Sciatic nerve (tissue), 2 donors: ENCODE results near the gene ZDHHC5. TPM values are rescaled to one million over a fixed set of nuclear protein-coding genes. Genes with fewer than 3 reads are reported as not detected.

ENCODE experiments used
- ATAC-seq: fragments of 200-7000 bp; cut with Tn5 transposase; one replicate; pipeline ENCODE4 v1.9.1; 2020; ENCODE audit warnings: mild to moderate bottlenecking, moderate library complexity
- DNase-seq: peaks from one replicate; pipeline ENCODE4 v3.0.0-alpha.2; 2020; ENCODE audit warnings: low spot score
- intact Hi-C: fragments of 100-400 bp; cut with DNase I; formaldehyde crosslinking; loops from one replicate; pipeline ENCODE4 v1.14.2; 2022
- total RNA-seq: library from RNA; stranded (reverse); fragmentation: NEBNext Ultra II Directional; extraction: Animal tissue kit (Norgen Biotek cat#: 25700); gene quantifications from one replicate; pipeline ENCODE4 v1.2.1, GENCODE V29; 2021
- donor health status: DM: no; HTN: no; CAD: no.
- donor health status: DM: no; HTN: no; CAD: no.

Gene ZDHHC5, protein sequence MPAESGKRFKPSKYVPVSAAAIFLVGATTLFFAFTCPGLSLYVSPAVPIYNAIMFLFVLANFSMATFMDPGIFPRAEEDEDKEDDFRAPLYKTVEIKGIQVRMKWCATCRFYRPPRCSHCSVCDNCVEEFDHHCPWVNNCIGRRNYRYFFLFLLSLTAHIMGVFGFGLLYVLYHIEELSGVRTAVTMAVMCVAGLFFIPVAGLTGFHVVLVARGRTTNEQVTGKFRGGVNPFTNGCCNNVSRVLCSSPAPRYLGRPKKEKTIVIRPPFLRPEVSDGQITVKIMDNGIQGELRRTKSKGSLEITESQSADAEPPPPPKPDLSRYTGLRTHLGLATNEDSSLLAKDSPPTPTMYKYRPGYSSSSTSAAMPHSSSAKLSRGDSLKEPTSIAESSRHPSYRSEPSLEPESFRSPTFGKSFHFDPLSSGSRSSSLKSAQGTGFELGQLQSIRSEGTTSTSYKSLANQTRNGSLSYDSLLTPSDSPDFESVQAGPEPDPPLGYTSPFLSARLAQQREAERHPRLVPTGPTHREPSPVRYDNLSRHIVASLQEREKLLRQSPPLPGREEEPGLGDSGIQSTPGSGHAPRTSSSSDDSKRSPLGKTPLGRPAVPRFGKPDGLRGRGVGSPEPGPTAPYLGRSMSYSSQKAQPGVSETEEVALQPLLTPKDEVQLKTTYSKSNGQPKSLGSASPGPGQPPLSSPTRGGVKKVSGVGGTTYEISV
- 45.4 TPM for total RNA-seq

DNA sequence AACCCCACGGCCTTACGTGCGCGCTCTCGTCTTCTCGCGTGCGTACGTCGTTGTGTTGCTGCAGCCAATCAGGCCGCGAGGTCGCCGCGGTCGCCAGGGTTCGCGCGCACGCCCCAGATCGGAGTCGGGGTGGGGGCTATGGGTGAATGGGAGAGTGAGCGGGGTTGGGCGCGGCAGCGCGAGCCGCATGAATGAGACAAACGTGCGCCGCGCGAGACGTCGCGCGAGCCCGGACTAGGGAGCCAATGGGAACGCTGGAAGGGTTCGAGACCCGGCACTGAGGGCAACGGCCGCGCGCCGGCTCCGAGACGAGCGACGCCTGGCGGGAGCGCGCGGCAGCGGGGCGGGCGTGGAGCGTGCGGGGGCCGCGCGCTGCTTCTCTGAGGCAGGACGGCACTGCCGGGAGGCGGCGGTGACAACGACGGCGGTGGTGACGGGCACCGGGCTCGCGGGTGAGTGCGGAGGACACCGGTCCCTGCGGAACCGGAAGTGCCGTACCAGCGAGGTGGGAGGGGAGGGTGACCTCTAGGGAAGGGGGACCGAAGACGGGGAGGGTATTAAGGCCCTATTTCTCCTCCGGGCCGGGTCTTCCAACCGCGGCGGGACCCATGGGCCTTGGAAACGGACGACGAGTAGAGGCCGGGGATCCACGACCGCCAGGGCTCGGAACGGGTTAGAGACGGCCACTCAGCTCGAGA lies at the start of gene ZDHHC5:
Gene ZDHHC5 (plus strand): TSS at position 379 of the 698 bp plus-strand sequence. CDS start 4,977 bp downstream, outside the sequence.
- intact Hi-C loops = loop anchor here (10.0 kb wide), 1 partner anchor 137 kb away; no protein-coding TSS in a partner anchor
- ATAC-seq = peak; percentile 98
- peak; percentile 99 for DNase-seq

- no peak for ATAC-seq
- intact Hi-C loops = no loop called here
- no peak for DNase-seq
These were observed 49.5 kb upstream of the ZDHHC5 start for GRCh38 chr11:57618438-57618837.

- DNase-seq = no peak
- intact Hi-C loops = no loop called here
- no peak for ATAC-seq
These were observed 48.6 kb upstream of the ZDHHC5 start for GRCh38 chr11:57619331-57619730.

DNA sequence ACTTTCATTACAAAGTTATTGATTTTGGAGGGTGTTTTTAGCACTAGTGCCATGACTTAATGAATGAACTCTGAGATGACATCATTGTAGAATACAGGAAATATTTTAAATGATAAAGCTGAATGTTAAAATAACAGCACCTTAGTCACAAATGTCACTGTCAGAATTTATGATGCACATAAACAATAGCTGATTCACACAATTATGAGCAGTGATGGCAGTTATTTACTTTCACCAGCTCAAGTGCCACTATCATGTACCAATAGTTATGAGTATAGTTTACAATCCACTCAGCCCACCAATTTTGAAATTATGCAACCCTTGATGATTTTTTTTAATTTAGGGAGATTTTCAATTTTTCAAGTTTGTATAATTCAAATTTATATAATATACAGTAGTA lies 47.4 kb upstream of the ZDHHC5 start:
- DNase-seq = no peak

DNA sequence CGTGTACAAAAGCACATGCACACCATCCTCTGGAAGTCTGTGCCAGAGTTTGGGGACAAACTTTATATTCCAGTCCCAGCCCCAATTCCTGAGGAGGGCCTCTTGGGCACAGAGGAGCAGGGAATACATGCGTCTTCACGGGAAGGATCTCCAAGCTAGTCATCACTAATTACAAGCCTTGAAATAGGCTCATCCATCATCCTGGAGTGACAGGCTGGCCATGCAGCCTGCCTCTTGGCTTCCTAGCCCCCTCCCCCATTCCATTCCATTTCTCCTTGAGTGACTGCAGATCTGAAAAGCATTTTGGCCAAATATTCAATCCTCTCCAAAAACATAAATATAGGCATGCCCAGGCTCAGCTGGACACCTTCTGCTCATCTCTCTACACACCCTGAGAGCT lies 45.7 kb upstream of the ZDHHC5 start:
- DNase-seq (no peak), ATAC-seq (no peak)
- intact Hi-C loops = no loop called here

More for the DNA sequence above, 47.4 kb upstream of the ZDHHC5 start:
- no peak for ATAC-seq
- intact Hi-C loops = no loop called here

GRCh38 chr11:57624864-57625263 lies 43.0 kb upstream of the ZDHHC5 start:
- DNase-seq = no peak

GRCh38 chr11:57626895-57627294 lies 41.0 kb upstream of the ZDHHC5 start:
- DNase-seq = no peak
- intact Hi-C loops = no loop called here
- ATAC-seq = no peak

More at GRCh38 chr11:57624864-57625263, 43.0 kb upstream of the ZDHHC5 start:
- intact Hi-C loops = no loop called here
- no peak for ATAC-seq

DNA sequence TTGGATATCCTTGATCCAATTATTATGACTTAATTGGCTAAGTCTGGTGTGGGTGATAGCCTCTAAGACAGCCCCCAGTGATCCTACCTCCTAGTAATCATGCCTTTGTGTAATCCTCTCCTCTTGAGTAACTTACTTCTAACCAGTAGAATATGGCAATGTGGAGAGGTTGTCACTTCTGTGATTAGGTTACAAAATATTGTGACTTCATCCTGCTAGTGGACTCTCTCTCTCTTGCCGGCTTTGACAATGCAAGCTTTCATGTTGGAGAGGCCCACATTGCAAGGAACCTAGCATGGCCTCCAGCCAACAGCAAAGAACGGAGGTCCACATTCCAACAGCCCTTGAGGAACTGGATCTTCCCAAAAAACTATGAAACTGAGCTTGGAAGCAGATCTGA lies 37.7 kb upstream of the ZDHHC5 start:
- DNase-seq (no peak), ATAC-seq (no peak)
- intact Hi-C loops = no loop called here

GRCh38 chr11:57632116-57632515 lies 35.8 kb upstream of the ZDHHC5 start:
- ATAC-seq = no peak
- intact Hi-C loops = no loop called here

DNA sequence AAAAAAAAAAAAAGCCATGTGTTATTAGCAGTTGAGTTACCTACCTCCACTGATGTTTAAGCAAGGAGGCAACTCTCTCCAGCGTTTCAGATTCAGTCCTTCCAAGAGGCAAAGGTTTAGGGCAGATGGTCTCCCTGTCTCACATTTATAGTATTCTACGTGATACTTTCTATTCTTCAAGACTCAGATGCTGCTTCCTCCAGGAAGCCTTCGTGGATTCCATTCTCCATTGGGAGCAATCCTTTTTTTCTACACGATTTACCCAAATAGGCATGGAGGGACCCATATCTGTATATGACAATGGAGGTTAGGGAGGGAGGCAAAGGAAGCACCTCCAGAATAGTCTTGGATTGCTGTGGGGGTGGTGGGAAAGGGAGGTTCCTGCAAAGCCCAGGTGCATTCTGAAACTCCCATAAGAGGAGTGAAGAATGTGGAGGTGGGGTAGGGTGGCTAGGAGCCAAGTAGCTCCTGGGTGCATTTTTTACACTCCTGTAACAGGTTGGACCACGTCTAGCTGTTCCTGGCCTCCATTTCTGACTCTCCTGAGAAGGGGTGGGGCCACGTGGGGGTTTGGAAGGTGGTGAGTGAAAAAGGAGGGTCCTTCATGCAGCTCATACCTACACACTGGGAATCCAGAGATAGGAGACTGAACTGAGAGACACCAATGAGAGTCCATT lies 34.4 kb upstream of the ZDHHC5 start:
- ATAC-seq (no peak), DNase-seq (no peak)
- intact Hi-C loops = no loop called here

More at GRCh38 chr11:57632116-57632515, 35.8 kb upstream of the ZDHHC5 start:
- no peak for DNase-seq

DNA sequence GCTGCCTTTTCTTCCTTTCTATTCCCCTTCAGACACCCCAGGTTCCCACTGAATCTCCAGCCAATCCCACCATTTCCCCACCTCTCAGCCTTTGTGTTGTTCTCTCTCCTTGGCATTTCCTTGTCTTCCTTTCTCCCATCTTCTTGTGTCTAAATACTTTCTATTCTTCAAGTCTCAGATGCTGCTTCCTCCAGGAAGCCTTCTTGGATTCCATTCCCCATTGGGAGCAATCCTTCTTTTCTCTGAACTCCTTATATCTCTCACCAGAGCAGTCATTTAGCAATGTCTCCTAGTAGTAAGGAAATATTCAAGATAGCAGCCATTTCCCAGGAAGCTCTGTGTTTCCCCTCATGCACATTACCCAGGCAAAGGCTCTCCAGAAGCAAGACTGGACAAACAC lies 33.6 kb upstream of the ZDHHC5 start:
- ATAC-seq = no peak
- intact Hi-C loops = no loop called here
- DNase-seq = no peak

GRCh38 chr11:57635246-57635645 lies 32.7 kb upstream of the ZDHHC5 start:
- intact Hi-C loops = loop anchor here (5.0 kb wide), 1 partner anchor 68 kb away; the partner anchor contains the start of gene UBE2L6
- ATAC-seq = no peak
- DNase-seq = no peak

- peak; percentile 33 for ATAC-seq
- no peak for DNase-seq
- intact Hi-C loops = loop anchor here (5.0 kb wide), 1 partner anchor 70 kb away; the partner anchor contains the start of gene UBE2L6
These were observed 30.3 kb upstream of the ZDHHC5 start for GRCh38 chr11:57637626-57638004.

- ATAC-seq = peak; percentile 83
- intact Hi-C loops = loop anchor here (5.0 kb wide), 1 partner anchor 71 kb away; the partner anchor contains the start of gene UBE2L6
These were observed 29.7 kb upstream of the ZDHHC5 start for GRCh38 chr11:57638005-57638781.

GRCh38 chr11:57638811-57639320 lies 29.0 kb upstream of the ZDHHC5 start:
- DNase-seq (no peak), ATAC-seq (peak; percentile 8)
- intact Hi-C loops = loop anchor here (5.0 kb wide), 1 partner anchor 72 kb away; the partner anchor contains the start of gene UBE2L6

More at GRCh38 chr11:57638005-57638781, 29.7 kb upstream of the ZDHHC5 start:
- DNase-seq = peak; percentile 81

DNA sequence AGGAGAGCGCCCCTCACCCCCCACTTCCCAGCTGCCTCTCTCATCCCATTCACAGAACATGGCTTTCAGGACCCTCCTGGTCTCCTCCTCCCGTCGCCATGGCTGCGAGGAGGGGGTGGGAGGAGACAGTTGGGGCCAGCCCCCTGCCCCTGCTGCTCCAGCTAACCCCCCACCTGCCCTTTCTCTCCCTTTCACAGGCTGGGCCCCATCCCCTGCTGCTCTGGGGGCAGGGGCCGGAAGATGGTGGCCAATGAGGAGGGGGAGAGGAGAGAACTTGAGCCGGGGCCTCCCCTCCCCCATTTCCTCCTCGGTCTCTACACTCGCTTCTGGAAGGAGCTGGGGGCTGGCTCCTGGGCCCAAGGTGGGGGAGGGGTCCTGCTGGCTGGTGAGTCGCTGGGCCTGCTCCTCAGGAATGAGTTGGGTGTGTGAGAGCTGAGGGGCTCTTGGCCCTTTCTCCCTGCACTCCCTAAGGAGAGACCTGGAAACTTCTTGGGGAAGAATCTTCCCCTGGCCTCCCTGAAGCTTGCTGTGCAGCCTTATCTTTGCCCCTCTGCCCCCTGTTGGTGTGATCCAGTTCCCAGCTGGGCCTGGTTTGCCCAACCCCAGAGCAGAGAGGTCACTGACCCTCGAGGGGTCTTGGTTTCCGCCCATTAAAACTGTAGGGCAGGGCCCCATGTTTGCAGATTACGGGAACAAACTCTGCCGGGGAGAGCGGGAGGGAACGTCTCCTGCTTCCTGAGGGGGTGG lies 28.4 kb upstream of the ZDHHC5 start:
- peak; percentile 18 for ATAC-seq
- intact Hi-C loops = loop anchor here (5.0 to 10.0 kb wide), 2 partner anchors 72 to 305 kb away; partner anchors contain the start of genes P2RX3, SSRP1 and UBE2L6
- no peak for DNase-seq
